Liver (tissue), 9 donors: ENCODE measurements around the gene PCED1B. TPM values are rescaled to one million over a fixed set of nuclear protein-coding genes. Genes with fewer than 3 reads are reported as not detected.
A peak's percentile ranks its signal among the peaks of the same experiment; 100 is the strongest.

Source experiments
- DNase-seq: peaks from one replicate; pipeline ENCODE4 v3.0.0-alpha.2; 2017; ENCODE audit warnings: low spot score
- H3K27ac ChIP-seq, 2 donors: one replicate each; pipeline ENCODE4 v1.7.0; 2013; ENCODE audit warnings: inconsistent platforms in 2 of 2, low read length in 2 of 2, control low read depth in 1 of 2, low read depth in 1 of 2, mild to moderate bottlenecking in 1 of 2
- H3K27me3 ChIP-seq, 4 donors: one replicate each; pipeline versions ENCODE4 v1.6.1 to v1.7.0; 2013; ENCODE audit warnings: low read length in 3 of 4, inconsistent platforms in 1 of 4, mild to moderate bottlenecking in 1 of 4, moderate library complexity in 1 of 4; ENCODE audit not compliant: control insufficient read depth in 4 of 4, insufficient read depth in 4 of 4
- H3K36me3 ChIP-seq, 4 donors: one replicate each; pipeline versions ENCODE4 v1.6.1 to v1.7.0; 2013; ENCODE audit warnings: low read length in 3 of 4, mild to moderate bottlenecking in 3 of 4, low read depth in 1 of 4, moderate library complexity in 1 of 4; ENCODE audit not compliant: control insufficient read depth in 4 of 4, insufficient read depth in 3 of 4
- H3K4me1 ChIP-seq, 4 donors: one replicate each; pipeline versions ENCODE4 v1.6.1 to v1.7.0; 2013; ENCODE audit warnings: low read length in 3 of 4, mild to moderate bottlenecking in 3 of 4, moderate library complexity in 1 of 4; ENCODE audit not compliant: control insufficient read depth in 4 of 4, insufficient read depth in 4 of 4
- H3K4me3 ChIP-seq, 3 donors: one replicate each; pipeline versions ENCODE4 v1.6.1 to v1.7.0; 2013; ENCODE audit warnings: low read length in 3 of 3, control low read depth in 1 of 3, low read depth in 1 of 3, mild to moderate bottlenecking in 1 of 3
- H3K9ac ChIP-seq, 2 donors: one replicate each; pipeline ENCODE4 v1.7.0; 2013; ENCODE audit warnings: low read length in 2 of 2, mild to moderate bottlenecking in 2 of 2, moderate library complexity in 2 of 2, control low read depth in 1 of 2, low read depth in 1 of 2
- H3K9me3 ChIP-seq, 4 donors: one replicate each; pipeline versions ENCODE4 v1.6.1 to v1.7.0; 2013; ENCODE audit warnings: low read length in 3 of 4; ENCODE audit not compliant: control insufficient read depth in 4 of 4
- HNF4A ChIP-seq, 2 donors: conservative IDR thresholded peaks; 2 replicates each; pipeline ENCODE4 v1.6.1; 2016; ENCODE audit warnings: antibody characterized with exemption in 2 of 2, mild to moderate bottlenecking in 2 of 2
- HNF4G ChIP-seq: IDR thresholded peaks from 2 replicates; pipeline ENCODE4 v1.6.1; 2016; ENCODE audit warnings: antibody characterized with exemption
- RXRA ChIP-seq, 2 donors: IDR thresholded peaks; 2 replicates each; pipeline ENCODE4 v1.6.1; 2017 to 2018; ENCODE audit warnings: antibody characterized with exemption in 2 of 2, mild to moderate bottlenecking in 1 of 2
- SP1 ChIP-seq: IDR thresholded peaks from 2 replicates; pipeline ENCODE4 v1.6.1; 2018; ENCODE audit warnings: antibody characterized with exemption, mild to moderate bottlenecking
- YY1 ChIP-seq: IDR thresholded peaks from 2 replicates; pipeline ENCODE4 v1.6.1; 2016; ENCODE audit warnings: antibody characterized with exemption, mild to moderate bottlenecking
- WGBS: extraction: QIAGEN DNeasy Blood & Tissue Kit; methylation state at CpG from one replicate; pipeline ENCODE4 v1.1.7; 2013; 5-methylcytosine and 5-hydroxymethylcytosine counted together
- polyA plus RNA-seq, 2 donors: library from polyadenylated mRNA; stranded (reverse) in 1 of 2; unstranded in 1 of 2; fragments of 200-250 nt in 1 of 2; fragments of >200 nt in 1 of 2; fragmentation: Nextera tagmentation in 1 of 2; extraction: Ambion mirVana in 1 of 2; gene quantifications; one replicate each; pipeline versions ENCODE4 v1.2.1 to v1.2.3, GENCODE V29; 2013 to 2015
- total RNA-seq, 2 donors: library from RNA; depleted of rRNA; stranded (reverse); fragments of >200 nt; gene quantifications; one replicate each; pipeline ENCODE4 v1.2.3, GENCODE V29; 2014
- TF ChIP-seq, protein P1 (sequence below): fragments of 150-350 bp; IDR thresholded peaks from 2 replicates; pipeline ENCODE4 v1.5.1; 2017; ENCODE audit warnings: improper control_type of control experiment, low read depth, low read length; ENCODE audit not compliant: missing input control
- TF ChIP-seq, protein P2 (sequence below): IDR thresholded peaks from 2 replicates; pipeline ENCODE4 v1.6.1; 2016; ENCODE audit warnings: antibody characterized with exemption, mild to moderate bottlenecking
- TF ChIP-seq, protein P3 (sequence below): IDR thresholded peaks from 2 replicates; pipeline ENCODE4 v1.6.1; 2016; ENCODE audit warnings: antibody characterized with exemption
- TF ChIP-seq, protein P4 (sequence below): IDR thresholded peaks from 2 replicates; pipeline ENCODE4 v1.6.1; 2016; ENCODE audit warnings: antibody characterized with exemption
- donor health status: healthy.
- donor health status: healthy.
- donor health status: healthy.
- donor health status: healthy.
- donor health status: healthy.

Gene PCED1B
- total and polyA plus RNA-seq, 4 donors: 0.51 to 1.8 (median 1.1) TPM

DNA sequence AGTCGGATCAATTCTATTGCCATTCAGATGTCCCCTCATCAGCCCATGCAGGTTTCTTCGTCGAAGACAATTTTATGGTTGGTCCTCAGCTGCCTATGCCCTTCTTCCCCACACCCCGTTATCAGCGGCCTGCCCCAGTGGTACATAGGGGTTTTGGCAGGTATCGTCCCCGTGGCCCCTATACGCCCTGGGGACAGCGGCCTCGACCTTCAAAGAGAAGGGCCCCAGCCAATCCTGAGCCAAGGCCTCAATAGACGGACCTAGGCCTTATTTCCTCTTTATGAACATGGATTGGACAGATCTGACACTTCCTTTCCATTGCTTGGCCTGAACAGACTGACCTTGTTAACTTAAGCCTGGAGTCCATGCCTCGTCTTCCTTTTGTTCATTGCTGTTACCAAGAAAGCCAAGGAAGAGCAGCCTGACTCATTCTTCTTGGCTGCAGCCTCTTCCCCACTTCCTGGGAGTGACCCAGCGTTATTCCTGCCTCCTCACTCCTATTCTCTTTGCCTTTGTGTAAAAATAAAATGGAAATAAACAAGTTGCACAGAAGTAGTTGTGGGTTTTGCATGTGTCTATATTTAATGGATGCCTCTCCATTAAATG, 156.8 kb downstream of the PCED1B start (continued):
- TF ChIP-seq, protein P1, sequence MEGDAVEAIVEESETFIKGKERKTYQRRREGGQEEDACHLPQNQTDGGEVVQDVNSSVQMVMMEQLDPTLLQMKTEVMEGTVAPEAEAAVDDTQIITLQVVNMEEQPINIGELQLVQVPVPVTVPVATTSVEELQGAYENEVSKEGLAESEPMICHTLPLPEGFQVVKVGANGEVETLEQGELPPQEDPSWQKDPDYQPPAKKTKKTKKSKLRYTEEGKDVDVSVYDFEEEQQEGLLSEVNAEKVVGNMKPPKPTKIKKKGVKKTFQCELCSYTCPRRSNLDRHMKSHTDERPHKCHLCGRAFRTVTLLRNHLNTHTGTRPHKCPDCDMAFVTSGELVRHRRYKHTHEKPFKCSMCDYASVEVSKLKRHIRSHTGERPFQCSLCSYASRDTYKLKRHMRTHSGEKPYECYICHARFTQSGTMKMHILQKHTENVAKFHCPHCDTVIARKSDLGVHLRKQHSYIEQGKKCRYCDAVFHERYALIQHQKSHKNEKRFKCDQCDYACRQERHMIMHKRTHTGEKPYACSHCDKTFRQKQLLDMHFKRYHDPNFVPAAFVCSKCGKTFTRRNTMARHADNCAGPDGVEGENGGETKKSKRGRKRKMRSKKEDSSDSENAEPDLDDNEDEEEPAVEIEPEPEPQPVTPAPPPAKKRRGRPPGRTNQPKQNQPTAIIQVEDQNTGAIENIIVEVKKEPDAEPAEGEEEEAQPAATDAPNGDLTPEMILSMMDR: no peak
- TF ChIP-seq HNF4G: no peak

DNA sequence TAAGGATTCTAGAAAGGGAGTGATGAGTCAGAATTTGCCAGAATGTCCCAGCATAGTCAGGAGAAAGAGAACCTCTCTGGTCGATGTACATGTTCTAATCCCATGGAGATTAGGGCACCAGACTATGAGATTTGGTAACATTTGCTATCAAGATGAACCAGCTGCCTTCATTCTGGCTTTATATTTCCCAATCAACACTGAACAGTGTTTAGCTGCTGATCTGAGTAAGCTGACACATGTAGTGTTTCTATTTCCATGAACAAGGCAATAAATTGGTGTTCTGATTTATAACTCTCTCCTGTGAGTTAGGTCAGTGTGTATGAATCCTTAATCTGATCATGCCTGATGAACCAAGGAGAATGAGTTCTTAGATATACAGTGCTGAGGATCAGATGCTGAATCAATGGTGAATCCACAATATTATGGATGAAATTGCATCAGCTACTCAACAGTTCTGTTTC, 158.4 kb downstream of the PCED1B start:
- H3K27me3 ChIP-seq: no peaks in the 10 kb centered on the region
- H3K9me3 ChIP-seq: no peaks in the 10 kb centered on the region
- no peak for DNase-seq
- 46% methylated on average over 1 of the region's 1 CpG for WGBS
- H3K9ac ChIP-seq: no peak overlapping the region
- H3K4me1 ChIP-seq: peaks cover 0 to 3% (median 1%) of the 10 kb centered on the region in 4 donors
- H3K36me3 ChIP-seq: no peaks in the 10 kb centered on the region
- no peak overlapping the region for H3K4me3 ChIP-seq
- TF ChIP-seq YY1 (peak; percentile 37), RXRA (IDR thresholded peaks at IDR 0.05) (peak in 1 of 2 donors; percentile 47), SP1 (no peak), HNF4A (conservative IDR thresholded peaks at IDR 0.05) (peak in 1 of 2 donors; percentile 41)
- TF ChIP-seq, protein P2, sequence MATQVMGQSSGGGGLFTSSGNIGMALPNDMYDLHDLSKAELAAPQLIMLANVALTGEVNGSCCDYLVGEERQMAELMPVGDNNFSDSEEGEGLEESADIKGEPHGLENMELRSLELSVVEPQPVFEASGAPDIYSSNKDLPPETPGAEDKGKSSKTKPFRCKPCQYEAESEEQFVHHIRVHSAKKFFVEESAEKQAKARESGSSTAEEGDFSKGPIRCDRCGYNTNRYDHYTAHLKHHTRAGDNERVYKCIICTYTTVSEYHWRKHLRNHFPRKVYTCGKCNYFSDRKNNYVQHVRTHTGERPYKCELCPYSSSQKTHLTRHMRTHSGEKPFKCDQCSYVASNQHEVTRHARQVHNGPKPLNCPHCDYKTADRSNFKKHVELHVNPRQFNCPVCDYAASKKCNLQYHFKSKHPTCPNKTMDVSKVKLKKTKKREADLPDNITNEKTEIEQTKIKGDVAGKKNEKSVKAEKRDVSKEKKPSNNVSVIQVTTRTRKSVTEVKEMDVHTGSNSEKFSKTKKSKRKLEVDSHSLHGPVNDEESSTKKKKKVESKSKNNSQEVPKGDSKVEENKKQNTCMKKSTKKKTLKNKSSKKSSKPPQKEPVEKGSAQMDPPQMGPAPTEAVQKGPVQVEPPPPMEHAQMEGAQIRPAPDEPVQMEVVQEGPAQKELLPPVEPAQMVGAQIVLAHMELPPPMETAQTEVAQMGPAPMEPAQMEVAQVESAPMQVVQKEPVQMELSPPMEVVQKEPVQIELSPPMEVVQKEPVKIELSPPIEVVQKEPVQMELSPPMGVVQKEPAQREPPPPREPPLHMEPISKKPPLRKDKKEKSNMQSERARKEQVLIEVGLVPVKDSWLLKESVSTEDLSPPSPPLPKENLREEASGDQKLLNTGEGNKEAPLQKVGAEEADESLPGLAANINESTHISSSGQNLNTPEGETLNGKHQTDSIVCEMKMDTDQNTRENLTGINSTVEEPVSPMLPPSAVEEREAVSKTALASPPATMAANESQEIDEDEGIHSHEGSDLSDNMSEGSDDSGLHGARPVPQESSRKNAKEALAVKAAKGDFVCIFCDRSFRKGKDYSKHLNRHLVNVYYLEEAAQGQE: no peak
- TF ChIP-seq, protein P3, sequence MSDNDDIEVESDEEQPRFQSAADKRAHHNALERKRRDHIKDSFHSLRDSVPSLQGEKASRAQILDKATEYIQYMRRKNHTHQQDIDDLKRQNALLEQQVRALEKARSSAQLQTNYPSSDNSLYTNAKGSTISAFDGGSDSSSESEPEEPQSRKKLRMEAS: peak; percentile 46
- TF ChIP-seq, protein P1: no peak
- TF ChIP-seq, protein P4, sequence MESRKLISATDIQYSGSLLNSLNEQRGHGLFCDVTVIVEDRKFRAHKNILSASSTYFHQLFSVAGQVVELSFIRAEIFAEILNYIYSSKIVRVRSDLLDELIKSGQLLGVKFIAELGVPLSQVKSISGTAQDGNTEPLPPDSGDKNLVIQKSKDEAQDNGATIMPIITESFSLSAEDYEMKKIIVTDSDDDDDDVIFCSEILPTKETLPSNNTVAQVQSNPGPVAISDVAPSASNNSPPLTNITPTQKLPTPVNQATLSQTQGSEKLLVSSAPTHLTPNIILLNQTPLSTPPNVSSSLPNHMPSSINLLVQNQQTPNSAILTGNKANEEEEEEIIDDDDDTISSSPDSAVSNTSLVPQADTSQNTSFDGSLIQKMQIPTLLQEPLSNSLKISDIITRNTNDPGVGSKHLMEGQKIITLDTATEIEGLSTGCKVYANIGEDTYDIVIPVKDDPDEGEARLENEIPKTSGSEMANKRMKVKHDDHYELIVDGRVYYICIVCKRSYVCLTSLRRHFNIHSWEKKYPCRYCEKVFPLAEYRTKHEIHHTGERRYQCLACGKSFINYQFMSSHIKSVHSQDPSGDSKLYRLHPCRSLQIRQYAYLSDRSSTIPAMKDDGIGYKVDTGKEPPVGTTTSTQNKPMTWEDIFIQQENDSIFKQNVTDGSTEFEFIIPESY: peak; percentile 13
- peak overlapping the region in 1 of 2 donors; percentile 15 for H3K27ac ChIP-seq
